ENCODE results near the gene PTGER1. TPM values are rescaled to one million over a fixed set of nuclear protein-coding genes. Genes with fewer than 3 reads are reported as not detected.

The PTGER1 gene
- total and polyA plus RNA-seq, 4 donors: 0.15 to 0.42 (median 0.22) TPM; not detected in 1

GRCh38 chr19:14476327-14476672 lies 1.1 kb upstream of the PTGER1 start:
- Histone ChIP-seq H3K27ac (ENCODE audit: low read depth in 1 of 2, low read length in 2 of 2) (no peak overlapping the region), H3K9me3 (ENCODE audit: control insufficient read depth in 4 of 4, low read length in 3 of 4) (no peaks in the 10 kb centered on the region), H3K4me3 (ENCODE audit: low read depth in 1 of 3, low read length in 3 of 3) (no peak overlapping the region), H3K27me3 (ENCODE audit: control insufficient read depth in 4 of 4, insufficient read depth in 4 of 4, low read length in 3 of 4) (peaks cover 0 to 3% (median 0%) of the 10 kb centered on the region in 4 donors), H3K4me1 (ENCODE audit: control insufficient read depth in 4 of 4, insufficient read depth in 4 of 4, low read length in 3 of 4) (peaks cover 5 to 27% (median 18%) of the 10 kb centered on the region in 4 donors), H3K36me3 (ENCODE audit: control insufficient read depth in 4 of 4, insufficient read depth in 3 of 4, low read depth in 1 of 4, low read length in 3 of 4) (peaks cover 2 to 9% (median 6%) of the 10 kb centered on the region in 4 donors), H3K9ac (ENCODE audit: low read depth in 1 of 2, low read length in 2 of 2) (no peak overlapping the region)
- TF ChIP-seq FOXA1 (IDR thresholded peaks at IDR 0.05): no peak
- TF ChIP-seq FOXA2 (IDR thresholded peaks at IDR 0.05): no peak
- no peak for TF ChIP-seq REST (IDR thresholded peaks at IDR 0.05)
- no peak for TF ChIP-seq TAF1 (conservative IDR thresholded peaks at IDR 0.05)
- TF ChIP-seq EGR1 (IDR thresholded peaks at IDR 0.05; ENCODE audit: low read depth in 2 of 2): no peak
- no peak for TF ChIP-seq RXRA (IDR thresholded peaks at IDR 0.05)
- no peak for TF ChIP-seq SP1 (IDR thresholded peaks at IDR 0.05)
- no peak for TF ChIP-seq JUND (IDR thresholded peaks at IDR 0.05)
- no peak for TF ChIP-seq NR2F2 (IDR thresholded peaks at IDR 0.05)
- no peak for TF ChIP-seq GABPA (IDR thresholded peaks at IDR 0.05 in 1 of 2, conservative IDR thresholded peaks at IDR 0.05 in 1 of 2)
- no peak for TF ChIP-seq YY1 (IDR thresholded peaks at IDR 0.05)
- TF ChIP-seq, protein P1, sequence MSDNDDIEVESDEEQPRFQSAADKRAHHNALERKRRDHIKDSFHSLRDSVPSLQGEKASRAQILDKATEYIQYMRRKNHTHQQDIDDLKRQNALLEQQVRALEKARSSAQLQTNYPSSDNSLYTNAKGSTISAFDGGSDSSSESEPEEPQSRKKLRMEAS (IDR thresholded peaks at IDR 0.05): no peak
- TF ChIP-seq, protein P2, sequence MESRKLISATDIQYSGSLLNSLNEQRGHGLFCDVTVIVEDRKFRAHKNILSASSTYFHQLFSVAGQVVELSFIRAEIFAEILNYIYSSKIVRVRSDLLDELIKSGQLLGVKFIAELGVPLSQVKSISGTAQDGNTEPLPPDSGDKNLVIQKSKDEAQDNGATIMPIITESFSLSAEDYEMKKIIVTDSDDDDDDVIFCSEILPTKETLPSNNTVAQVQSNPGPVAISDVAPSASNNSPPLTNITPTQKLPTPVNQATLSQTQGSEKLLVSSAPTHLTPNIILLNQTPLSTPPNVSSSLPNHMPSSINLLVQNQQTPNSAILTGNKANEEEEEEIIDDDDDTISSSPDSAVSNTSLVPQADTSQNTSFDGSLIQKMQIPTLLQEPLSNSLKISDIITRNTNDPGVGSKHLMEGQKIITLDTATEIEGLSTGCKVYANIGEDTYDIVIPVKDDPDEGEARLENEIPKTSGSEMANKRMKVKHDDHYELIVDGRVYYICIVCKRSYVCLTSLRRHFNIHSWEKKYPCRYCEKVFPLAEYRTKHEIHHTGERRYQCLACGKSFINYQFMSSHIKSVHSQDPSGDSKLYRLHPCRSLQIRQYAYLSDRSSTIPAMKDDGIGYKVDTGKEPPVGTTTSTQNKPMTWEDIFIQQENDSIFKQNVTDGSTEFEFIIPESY (IDR thresholded peaks at IDR 0.05): no peak
- TF ChIP-seq, protein P3, sequence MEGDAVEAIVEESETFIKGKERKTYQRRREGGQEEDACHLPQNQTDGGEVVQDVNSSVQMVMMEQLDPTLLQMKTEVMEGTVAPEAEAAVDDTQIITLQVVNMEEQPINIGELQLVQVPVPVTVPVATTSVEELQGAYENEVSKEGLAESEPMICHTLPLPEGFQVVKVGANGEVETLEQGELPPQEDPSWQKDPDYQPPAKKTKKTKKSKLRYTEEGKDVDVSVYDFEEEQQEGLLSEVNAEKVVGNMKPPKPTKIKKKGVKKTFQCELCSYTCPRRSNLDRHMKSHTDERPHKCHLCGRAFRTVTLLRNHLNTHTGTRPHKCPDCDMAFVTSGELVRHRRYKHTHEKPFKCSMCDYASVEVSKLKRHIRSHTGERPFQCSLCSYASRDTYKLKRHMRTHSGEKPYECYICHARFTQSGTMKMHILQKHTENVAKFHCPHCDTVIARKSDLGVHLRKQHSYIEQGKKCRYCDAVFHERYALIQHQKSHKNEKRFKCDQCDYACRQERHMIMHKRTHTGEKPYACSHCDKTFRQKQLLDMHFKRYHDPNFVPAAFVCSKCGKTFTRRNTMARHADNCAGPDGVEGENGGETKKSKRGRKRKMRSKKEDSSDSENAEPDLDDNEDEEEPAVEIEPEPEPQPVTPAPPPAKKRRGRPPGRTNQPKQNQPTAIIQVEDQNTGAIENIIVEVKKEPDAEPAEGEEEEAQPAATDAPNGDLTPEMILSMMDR (IDR thresholded peaks at IDR 0.05; ENCODE audit: low read depth, low read length, missing input control): no peak
- WGBS: 83% methylated on average over 7 of the region's 7 CpGs
- DNase-seq (ENCODE audit: low spot score): no peak

- Histone ChIP-seq H3K36me3 (ENCODE audit: control insufficient read depth in 4 of 4, insufficient read depth in 3 of 4, low read depth in 1 of 4, low read length in 3 of 4) (peaks cover 2 to 14% (median 7%) of the 10 kb centered on the region in 4 donors), H3K27ac (ENCODE audit: low read depth in 1 of 2, low read length in 2 of 2) (no peak overlapping the region), H3K9ac (ENCODE audit: low read depth in 1 of 2, low read length in 2 of 2) (no peak overlapping the region), H3K4me3 (ENCODE audit: low read depth in 1 of 3, low read length in 3 of 3) (no peak overlapping the region), H3K27me3 (ENCODE audit: control insufficient read depth in 4 of 4, insufficient read depth in 4 of 4, low read length in 3 of 4) (peaks cover 0 to 3% (median 0%) of the 10 kb centered on the region in 4 donors), H3K9me3 (ENCODE audit: control insufficient read depth in 4 of 4, low read length in 3 of 4) (no peaks in the 10 kb centered on the region), H3K4me1 (ENCODE audit: control insufficient read depth in 4 of 4, insufficient read depth in 4 of 4, low read length in 3 of 4) (peaks cover 5 to 27% (median 18%) of the 10 kb centered on the region in 4 donors)
- no peak for DNase-seq (ENCODE audit: low spot score)
- WGBS: 49% methylated on average over 12 of the region's 12 CpGs
- no peak for TF ChIP-seq HNF4G (IDR thresholded peaks at IDR 0.05)
- no peak for TF ChIP-seq EGR1 (IDR thresholded peaks at IDR 0.05; ENCODE audit: low read depth in 2 of 2)
- no peak for TF ChIP-seq REST (IDR thresholded peaks at IDR 0.05)
- TF ChIP-seq FOXA2 (IDR thresholded peaks at IDR 0.05): no peak
- TF ChIP-seq FOXA1 (IDR thresholded peaks at IDR 0.05): no peak
- TF ChIP-seq, protein P2 (IDR thresholded peaks at IDR 0.05): no peak
- TF ChIP-seq NR2F2 (IDR thresholded peaks at IDR 0.05): no peak
- TF ChIP-seq RXRA (IDR thresholded peaks at IDR 0.05): no peak
- TF ChIP-seq, protein P1 (IDR thresholded peaks at IDR 0.05): no peak
- TF ChIP-seq RAD21 (IDR thresholded peaks at IDR 0.05): no peak
- TF ChIP-seq JUND (IDR thresholded peaks at IDR 0.05): no peak
These were observed 327 bp downstream of the PTGER1 start for GRCh38 chr19:14474827-14475226.

Data from liver (tissue), 9 donors.